ENCODE data around the gene CAMTA2. TPM values are rescaled to one million over a fixed set of nuclear protein-coding genes. Genes with fewer than 3 reads are reported as not detected.

CAMTA2 gene
- total RNA-seq, 6 experiments from 2014 or later, result 48.9 to 60.8 (median 54.1) TPM

DNA sequence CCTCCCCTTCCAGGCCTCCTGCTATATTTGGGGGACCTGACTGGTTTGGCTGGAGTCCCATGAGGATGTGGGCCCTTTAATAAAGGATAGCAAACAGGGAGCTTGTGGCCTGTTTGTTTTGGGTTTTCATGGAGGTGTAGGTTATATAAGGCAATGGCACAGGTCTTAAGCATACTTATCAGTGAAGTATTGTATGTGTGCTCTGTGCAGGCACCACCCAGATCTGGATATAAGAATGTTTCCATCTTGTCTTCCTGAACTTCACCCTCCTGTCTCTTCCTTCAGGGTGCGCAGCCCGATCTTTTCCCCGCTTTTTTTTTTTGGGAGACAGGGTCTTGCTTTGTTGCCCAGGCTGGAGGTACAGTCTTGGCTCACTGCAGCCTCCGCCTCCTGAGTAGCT, 37.1 kb upstream of the CAMTA2 start:
- H3K4me3 Mint-ChIP-seq, result no peak overlapping the region
- no peaks in the 10 kb centered on the region for H3K9me3 Mint-ChIP-seq
- H3K36me3 Mint-ChIP-seq (ENCODE audit: low read depth), result peaks cover 21% of the 10 kb centered on the region
- H3K27me3 Mint-ChIP-seq (ENCODE audit: insufficient read depth), result peaks cover 5% of the 10 kb centered on the region
- no peak for DNase-seq
- peak overlapping the region; percentile 18; the same call in 1 of the 2 replicates for H3K27ac Mint-ChIP-seq
- TF ChIP-seq, protein P1, sequence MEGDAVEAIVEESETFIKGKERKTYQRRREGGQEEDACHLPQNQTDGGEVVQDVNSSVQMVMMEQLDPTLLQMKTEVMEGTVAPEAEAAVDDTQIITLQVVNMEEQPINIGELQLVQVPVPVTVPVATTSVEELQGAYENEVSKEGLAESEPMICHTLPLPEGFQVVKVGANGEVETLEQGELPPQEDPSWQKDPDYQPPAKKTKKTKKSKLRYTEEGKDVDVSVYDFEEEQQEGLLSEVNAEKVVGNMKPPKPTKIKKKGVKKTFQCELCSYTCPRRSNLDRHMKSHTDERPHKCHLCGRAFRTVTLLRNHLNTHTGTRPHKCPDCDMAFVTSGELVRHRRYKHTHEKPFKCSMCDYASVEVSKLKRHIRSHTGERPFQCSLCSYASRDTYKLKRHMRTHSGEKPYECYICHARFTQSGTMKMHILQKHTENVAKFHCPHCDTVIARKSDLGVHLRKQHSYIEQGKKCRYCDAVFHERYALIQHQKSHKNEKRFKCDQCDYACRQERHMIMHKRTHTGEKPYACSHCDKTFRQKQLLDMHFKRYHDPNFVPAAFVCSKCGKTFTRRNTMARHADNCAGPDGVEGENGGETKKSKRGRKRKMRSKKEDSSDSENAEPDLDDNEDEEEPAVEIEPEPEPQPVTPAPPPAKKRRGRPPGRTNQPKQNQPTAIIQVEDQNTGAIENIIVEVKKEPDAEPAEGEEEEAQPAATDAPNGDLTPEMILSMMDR (IDR thresholded peaks at IDR 0.05), result no peak
- H3K4me1 Mint-ChIP-seq (ENCODE audit: low read depth), result peaks cover 7% of the 10 kb centered on the region; the same call in 1 of the 2 replicates

DNA sequence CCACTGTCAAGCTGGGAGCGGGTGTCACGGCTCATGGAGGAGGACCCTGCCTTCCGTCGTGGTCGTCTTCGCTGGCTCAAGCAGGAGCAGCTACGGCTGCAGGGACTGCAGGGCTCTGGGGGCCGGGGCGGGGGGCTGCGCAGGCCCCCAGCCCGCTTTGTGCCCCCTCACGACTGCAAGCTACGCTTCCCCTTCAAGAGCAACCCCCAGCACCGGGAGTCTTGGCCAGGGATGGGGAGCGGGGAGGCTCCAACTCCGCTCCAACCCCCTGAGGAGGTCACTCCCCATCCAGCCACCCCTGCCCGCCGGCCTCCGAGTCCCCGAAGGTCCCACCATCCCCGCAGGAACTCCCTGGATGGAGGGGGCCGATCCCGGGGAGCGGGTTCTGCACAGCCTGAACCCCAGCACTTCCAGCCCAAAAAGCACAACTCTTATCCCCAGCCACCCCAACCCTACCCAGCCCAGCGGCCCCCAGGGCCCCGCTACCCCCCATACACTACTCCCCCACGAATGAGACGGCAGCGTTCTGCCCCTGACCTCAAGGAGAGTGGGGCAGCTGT, 36.2 kb upstream of the CAMTA2 start:
- TF ChIP-seq, protein P1 (IDR thresholded peaks at IDR 0.05), result no peak
- peaks cover 7% of the 10 kb centered on the region; the same call in 1 of the 2 replicates for H3K4me1 Mint-ChIP-seq (ENCODE audit: low read depth)
- no peak overlapping the region for H3K27ac Mint-ChIP-seq
- H3K9me3 Mint-ChIP-seq, result no peaks in the 10 kb centered on the region
- peaks cover 29% of the 10 kb centered on the region for H3K36me3 Mint-ChIP-seq (ENCODE audit: low read depth)
- H3K27me3 Mint-ChIP-seq (ENCODE audit: insufficient read depth), result peaks cover 6% of the 10 kb centered on the region
- H3K4me3 Mint-ChIP-seq, result no peak overlapping the region
- DNase-seq, result no peak

DNA sequence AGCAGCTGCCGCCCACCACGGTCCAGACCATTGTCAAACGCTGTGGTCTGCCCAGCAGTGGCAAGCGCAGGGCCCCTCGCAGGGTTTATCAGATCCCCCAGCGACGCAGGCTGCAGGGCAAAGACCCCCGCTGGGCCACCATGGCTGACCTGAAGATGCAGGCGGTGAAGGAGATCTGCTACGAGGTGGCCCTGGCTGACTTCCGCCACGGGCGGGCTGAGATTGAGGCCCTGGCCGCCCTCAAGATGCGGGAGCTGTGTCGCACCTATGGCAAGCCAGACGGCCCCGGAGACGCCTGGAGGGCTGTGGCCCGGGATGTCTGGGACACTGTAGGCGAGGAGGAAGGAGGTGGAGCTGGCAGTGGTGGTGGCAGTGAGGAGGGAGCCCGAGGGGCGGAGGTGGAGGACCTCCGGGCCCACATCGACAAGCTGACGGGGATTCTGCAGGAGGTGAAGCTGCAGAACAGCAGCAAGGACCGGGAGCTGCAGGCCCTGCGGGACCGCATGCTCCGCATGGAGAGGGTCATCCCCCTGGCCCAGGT, 34.8 kb upstream of the CAMTA2 start:
- Mint-ChIP-seq H3K36me3 (ENCODE audit: low read depth) (peaks cover 29% of the 10 kb centered on the region), H3K27ac (no peak overlapping the region), H3K4me3 (no peak overlapping the region), H3K4me1 (ENCODE audit: low read depth) (peaks cover 7% of the 10 kb centered on the region; the same call in 1 of the 2 replicates), H3K9me3 (no peaks in the 10 kb centered on the region), H3K27me3 (ENCODE audit: insufficient read depth) (peaks cover 6% of the 10 kb centered on the region; the same call in 1 of the 2 replicates)
- no peak for DNase-seq
- TF ChIP-seq, protein P1 (IDR thresholded peaks at IDR 0.05), result no peak

DNA sequence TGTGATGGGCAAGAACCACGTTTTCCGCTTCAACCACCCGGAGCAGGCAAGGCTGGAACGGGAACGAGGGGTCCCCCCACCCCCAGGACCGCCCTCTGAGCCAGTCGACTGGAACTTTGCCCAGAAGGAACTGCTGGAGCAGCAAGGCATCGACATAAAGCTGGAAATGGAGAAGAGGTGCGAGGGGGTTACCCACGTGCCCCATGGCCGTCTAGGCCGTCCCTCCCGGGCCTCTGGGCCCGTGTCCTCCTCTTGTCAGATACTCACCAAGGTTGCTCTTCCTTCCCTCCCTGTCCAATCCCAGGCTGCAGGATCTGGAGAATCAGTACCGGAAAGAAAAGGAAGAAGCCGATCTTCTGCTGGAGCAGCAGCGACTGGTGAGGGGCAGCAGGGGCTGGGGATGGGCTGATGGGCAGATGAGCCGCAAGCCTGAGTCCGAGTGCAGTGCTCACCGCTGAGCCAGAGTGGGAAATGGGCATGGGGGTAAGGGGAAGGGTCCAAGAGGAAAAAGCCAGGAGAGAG, 33.1 kb upstream of the CAMTA2 start:
- no peak for DNase-seq
- Mint-ChIP-seq H3K36me3 (ENCODE audit: low read depth) (peaks cover 29% of the 10 kb centered on the region), H3K27me3 (ENCODE audit: insufficient read depth) (peaks cover 6% of the 10 kb centered on the region; the same call in 1 of the 2 replicates), H3K27ac (no peak overlapping the region), H3K4me3 (no peak overlapping the region), H3K9me3 (no peaks in the 10 kb centered on the region), H3K4me1 (ENCODE audit: low read depth) (no peaks in the 10 kb centered on the region)
- TF ChIP-seq, protein P1 (IDR thresholded peaks at IDR 0.05), result no peak

DNA sequence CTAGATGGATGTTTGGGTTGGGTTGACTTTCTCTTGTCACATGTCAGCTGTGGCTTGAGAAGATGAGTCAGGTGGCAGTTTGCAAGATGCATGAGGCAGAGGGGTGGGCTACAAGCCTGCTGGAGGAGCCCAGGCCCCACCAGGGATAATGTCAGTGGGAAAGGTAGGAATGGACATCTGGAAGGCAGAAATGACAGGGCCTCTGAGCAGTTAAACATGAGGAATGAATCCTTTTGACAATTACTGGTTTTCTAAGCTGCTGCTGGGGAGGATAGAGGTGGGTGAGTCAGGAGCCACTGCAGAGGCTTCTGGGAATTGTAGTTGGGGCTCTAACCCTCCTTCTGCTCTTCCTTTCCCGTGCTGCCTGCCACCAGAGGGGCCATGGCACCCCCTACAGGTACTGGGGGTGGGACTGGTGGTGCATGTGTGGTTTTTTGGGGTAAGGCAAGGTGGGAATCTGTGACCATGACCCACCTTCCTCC, 32.0 kb upstream of the CAMTA2 start:
- no peak for DNase-seq
- no peaks in the 10 kb centered on the region for H3K4me1 Mint-ChIP-seq (ENCODE audit: low read depth)
- TF ChIP-seq, protein P1 (IDR thresholded peaks at IDR 0.05), result peak; percentile 42
- no peaks in the 10 kb centered on the region for H3K9me3 Mint-ChIP-seq
- H3K27ac Mint-ChIP-seq, result no peak overlapping the region
- peaks cover 6% of the 10 kb centered on the region; the same call in 1 of the 2 replicates for H3K27me3 Mint-ChIP-seq (ENCODE audit: insufficient read depth)
- no peak overlapping the region for H3K4me3 Mint-ChIP-seq
- peaks cover 32% of the 10 kb centered on the region for H3K36me3 Mint-ChIP-seq (ENCODE audit: low read depth)
